Neural cell (in vitro differentiated cells): ENCODE measurements around the gene SRCIN1. TPM values are rescaled to one million over a fixed set of nuclear protein-coding genes. Genes with fewer than 3 reads are reported as not detected.

ENCODE experiments used
- H2AFZ ChIP-seq: fragments of 200-600, 300-800 bp; sonication (generic), shearing (Covaris generic); 2 replicates; pipeline ENCODE4 v1.6.0; 2014; ENCODE audit warnings: low read depth, mild to moderate bottlenecking, antibody characterized with exemption, low read length, moderate library complexity
- H3F3A ChIP-seq: fragments of 200-600 bp; shearing (Covaris generic); 2 replicates; pipeline ENCODE4 v1.6.1; 2016; ENCODE audit warnings: mild to moderate bottlenecking, moderate library complexity, mixed read lengths, antibody characterized with exemption, low read length; ENCODE audit not compliant: insufficient read depth, poor library complexity, severe bottlenecking
- H3K27ac ChIP-seq: fragments of 200-600, 300-800 bp; sonication (generic), shearing (Covaris generic); 2 replicates; pipeline ENCODE4 v1.5.1; 2014; ENCODE audit warnings: mild to moderate bottlenecking, low read length, moderate library complexity
- H3K27me3 ChIP-seq: fragments of 300-800, 200-600 bp; sonication (generic), shearing (Covaris generic); 2 replicates; pipeline ENCODE4 v1.6.0; 2014; ENCODE audit warnings: mild to moderate bottlenecking, low read depth, low read length, moderate library complexity; ENCODE audit not compliant: insufficient read depth
- H3K36me3 ChIP-seq: fragments of 300-800, 200-600 bp; sonication (generic), shearing (Covaris generic); 2 replicates; pipeline ENCODE4 v1.5.1; 2014; ENCODE audit warnings: mild to moderate bottlenecking, antibody characterized with exemption, low read length, moderate library complexity; ENCODE audit not compliant: insufficient read depth
- H3K4me2 ChIP-seq: fragments of 300-800, 200-600 bp; sonication (generic), shearing (Covaris generic); 2 replicates; pipeline ENCODE4 v1.6.0; 2014; ENCODE audit warnings: mild to moderate bottlenecking, low read length
- H3K4me3 ChIP-seq: fragments of 300-800, 200-600 bp; sonication (generic), shearing (Covaris generic); 2 replicates; pipeline ENCODE4 v1.5.1; 2014; ENCODE audit warnings: mild to moderate bottlenecking, low read length, moderate library complexity
- H3K79me2 ChIP-seq: fragments of 200-600 bp; shearing (Covaris generic); replicated peaks from 2 replicates; pipeline ENCODE4 v1.6.0; 2014; ENCODE audit warnings: mild to moderate bottlenecking, low read length, moderate library complexity; ENCODE audit not compliant: insufficient read depth
- H3K9ac ChIP-seq: fragments of 300-800, 200-600 bp; sonication (generic), shearing (Covaris generic); 2 replicates; pipeline ENCODE4 v1.6.1; 2016; ENCODE audit warnings: mild to moderate bottlenecking, low read length, mixed read lengths
- H3K9me2 ChIP-seq: fragments of 200-600 bp; shearing (Covaris generic); 2 replicates; pipeline ENCODE4 v1.6.1; 2016; ENCODE audit warnings: mild to moderate bottlenecking, low read length, mixed read lengths; ENCODE audit not compliant: insufficient read depth
- H3K9me3 ChIP-seq: fragments of 200-600, 300-800 bp; sonication (generic), shearing (Covaris generic); 2 replicates; pipeline ENCODE4 v1.6.1; 2016; ENCODE audit warnings: mild to moderate bottlenecking, mixed run types, low read length, moderate library complexity, mixed read lengths
- H4K20me1 ChIP-seq: fragments of 200-600 bp; shearing (Covaris generic); 2 replicates; pipeline ENCODE4 v1.6.1; 2016; ENCODE audit warnings: mild to moderate bottlenecking, mixed run types; ENCODE audit not compliant: insufficient read depth
- CTCF ChIP-seq: fragments of 450-650 bp; IDR thresholded peaks from 2 replicates; pipeline ENCODE4 v1.5.1; 2014; ENCODE audit warnings: antibody characterized with exemption, mild to moderate bottlenecking, moderate library complexity; ENCODE audit not compliant: poor library complexity, severe bottlenecking
- EP300 ChIP-seq: fragments of 450-650 bp; conservative IDR thresholded peaks from 2 replicates; pipeline ENCODE4 v1.6.1; 2014; ENCODE audit warnings: antibody characterized with exemption, mild to moderate bottlenecking, moderate library complexity; ENCODE audit not compliant: poor library complexity, severe bottlenecking
- EZH2 ChIP-seq: fragments of 200-600, 300-800 bp; shearing (Covaris generic), sonication (generic); IDR thresholded peaks from 2 replicates; pipeline ENCODE4 v1.6.1; 2014; ENCODE audit warnings: antibody characterized with exemption, low read length, borderline replicate concordance, mild to moderate bottlenecking; ENCODE audit not compliant: insufficient read depth, poor library complexity, severe bottlenecking
- MXI1 ChIP-seq: fragments of 450-650 bp; conservative IDR thresholded peaks from 2 replicates; pipeline ENCODE4 v1.6.1; 2014; ENCODE audit warnings: antibody characterized with exemption, mild to moderate bottlenecking; ENCODE audit not compliant: poor library complexity, severe bottlenecking
- POLR2AphosphoS5 ChIP-seq: IDR thresholded peaks from 2 replicates; pipeline ENCODE4 v1.6.1; 2012
- RAD21 ChIP-seq: fragments of 450-650 bp; conservative IDR thresholded peaks from 2 replicates; pipeline ENCODE4 v1.6.1; 2014; ENCODE audit warnings: antibody characterized with exemption, mild to moderate bottlenecking, moderate library complexity
- REST ChIP-seq: IDR thresholded peaks from 2 replicates; pipeline ENCODE4 v1.6.1; 2012; ENCODE audit warnings: borderline replicate concordance
- SMC3 ChIP-seq: fragments of 450-650 bp; conservative IDR thresholded peaks from 2 replicates; pipeline ENCODE4 v1.6.1; 2014; ENCODE audit warnings: antibody characterized with exemption, mild to moderate bottlenecking, moderate library complexity; ENCODE audit not compliant: poor library complexity
- TAF1 ChIP-seq: IDR thresholded peaks from 2 replicates; pipeline ENCODE4 v1.6.1; 2012; ENCODE audit warnings: low read depth
- polyA plus RNA-seq: library from polyadenylated mRNA; depleted of rRNA; stranded (reverse); fragments of >200 nt; gene quantifications from 2 replicates; pipeline ENCODE4 v1.2.3, GENCODE V29; 2014

SRCIN1 gene
- polyA plus RNA-seq, 1 donor from 2014 or later = 18.0 TPM

- Histone ChIP-seq H3K9me3 (no peaks in the 10 kb centered on the region), H2AFZ (no peak overlapping the region), H3K27ac (peak overlapping the region; percentile 32), H3K36me3 (no peaks in the 10 kb centered on the region), H3F3A (peaks cover 3% of the 10 kb centered on the region), H3K9me2 (no peaks in the 10 kb centered on the region), H4K20me1 (peaks cover 9% of the 10 kb centered on the region), H3K9ac (peak overlapping the region; percentile 22), H3K27me3 (peaks cover 23% of the 10 kb centered on the region), H3K79me2 (no peaks in the 10 kb centered on the region), H3K4me3 (peak overlapping the region; percentile 44), H3K4me2 (no peak overlapping the region)
- TF ChIP-seq CTCF = no peak
- TF ChIP-seq TAF1 = no peak
- peak; percentile 77 for TF ChIP-seq MXI1
- TF ChIP-seq POLR2AphosphoS5 = peak; percentile 52
- TF ChIP-seq REST = no peak
- TF ChIP-seq EP300 = peak; percentile 34
- no peak for TF ChIP-seq SMC3
- TF ChIP-seq EZH2 = no peak
- no peak for TF ChIP-seq RAD21
Measured at GRCh38 chr17:38564869-38565268, 40.9 kb downstream of the SRCIN1 start.

GRCh38 chr17:38564254-38564837 is 41.4 kb downstream of the SRCIN1 start:
- peak overlapping the region; percentile 47 for H3K4me3 ChIP-seq
- H2AFZ ChIP-seq = no peak overlapping the region

More at GRCh38 chr17:38564254-38564837, 41.4 kb downstream of the SRCIN1 start:
- Histone ChIP-seq H3K9me2 (no peaks in the 10 kb centered on the region), H3K9me3 (no peaks in the 10 kb centered on the region), H3K79me2 (no peaks in the 10 kb centered on the region), H3K27ac (peak overlapping the region; percentile 32), H3K4me2 (peak overlapping the region; percentile 35), H3K9ac (peak overlapping the region; percentile 41), H3F3A (peaks cover 3% of the 10 kb centered on the region), H3K36me3 (no peaks in the 10 kb centered on the region), H4K20me1 (peaks cover 9% of the 10 kb centered on the region), H3K27me3 (peaks cover 23% of the 10 kb centered on the region)
- no peak for TF ChIP-seq TAF1
- no peak for TF ChIP-seq EP300
- no peak for TF ChIP-seq POLR2AphosphoS5
- TF ChIP-seq EZH2 = no peak
- TF ChIP-seq CTCF = no peak
- TF ChIP-seq MXI1 = no peak
- TF ChIP-seq SMC3 = no peak
- no peak for TF ChIP-seq REST
- TF ChIP-seq RAD21 = no peak
